ENCODE results near the gene C14orf180.
"Not testable (repeated sequence)": the region's sequence is repeated elsewhere in the genome, so short reads cannot be mapped to it uniquely, and the experiment has no call there.

Gene C14orf180

GRCh38 chr14:104632781-104633180 lies 53.2 kb downstream of the C14orf180 start:
- no peak for DNase-seq (ENCODE audit: low read depth in 2 of 2)
- no peak for TF ChIP-seq CTCF (IDR thresholded peaks at IDR 0.05; ENCODE audit: low read depth, low read length)
- no peak overlapping the region for H3K4me3 ChIP-seq (replicated peaks in 1 of 2; ENCODE audit: low read depth in 2 of 2, low read length in 2 of 2)

GRCh38 chr14:104633276-104634137 lies 53.9 kb downstream of the C14orf180 start:
- H3K4me3 ChIP-seq (replicated peaks in 1 of 2; ENCODE audit: low read depth in 2 of 2, low read length in 2 of 2) = no peak overlapping the region
- no peak for TF ChIP-seq CTCF (IDR thresholded peaks at IDR 0.05; ENCODE audit: low read depth, low read length)
- no peak for DNase-seq (ENCODE audit: low read depth in 2 of 2)

- DNase-seq (ENCODE audit: low read depth in 2 of 2) = no peak
- H3K4me3 ChIP-seq (replicated peaks in 1 of 2; ENCODE audit: low read depth in 2 of 2, low read length in 2 of 2) = no peak overlapping the region
- no peak for TF ChIP-seq CTCF (IDR thresholded peaks at IDR 0.05; ENCODE audit: low read depth, low read length)
These were observed 54.7 kb downstream of the C14orf180 start for GRCh38 chr14:104634138-104634760.

- no peak for TF ChIP-seq CTCF (IDR thresholded peaks at IDR 0.05; ENCODE audit: low read depth, low read length)
- H3K4me3 ChIP-seq (replicated peaks in 1 of 2; ENCODE audit: low read depth in 2 of 2, low read length in 2 of 2) = no peak overlapping the region
- no peak for DNase-seq (ENCODE audit: low read depth in 2 of 2)
These were observed 55.5 kb downstream of the C14orf180 start for GRCh38 chr14:104634886-104635570.

GRCh38 chr14:104635717-104636116 lies 56.2 kb downstream of the C14orf180 start:
- DNase-seq (ENCODE audit: low read depth in 2 of 2) = no peak
- TF ChIP-seq CTCF (IDR thresholded peaks at IDR 0.05; ENCODE audit: low read depth, low read length) = no peak
- no peak overlapping the region for H3K4me3 ChIP-seq (replicated peaks in 1 of 2; ENCODE audit: low read depth in 2 of 2, low read length in 2 of 2)

- no peak for DNase-seq (ENCODE audit: low read depth in 2 of 2)
- TF ChIP-seq CTCF (IDR thresholded peaks at IDR 0.05; ENCODE audit: low read depth, low read length) = no peak
These were observed 56.6 kb downstream of the C14orf180 start for GRCh38 chr14:104636131-104636530.

GRCh38 chr14:104636846-104637545 lies 57.4 kb downstream of the C14orf180 start:
- not testable (repeated sequence) for DNase-seq (ENCODE audit: low read depth in 2 of 2); H3K4me3 ChIP-seq (replicated peaks in 1 of 2; ENCODE audit: low read depth in 2 of 2, low read length in 2 of 2)

More at GRCh38 chr14:104636131-104636530, 56.6 kb downstream of the C14orf180 start:
- H3K4me3 ChIP-seq (replicated peaks in 1 of 2; ENCODE audit: low read depth in 2 of 2, low read length in 2 of 2) = no peak overlapping the region

Measured in cardiac fibroblast (primary cell).